OCI-LY1 (cell line): ENCODE results near the gene CELA2A.

Experiments used
- CTCF ChIP-seq: fragments of 200-600 bp; sonication (generic), shearing (Covaris generic); IDR thresholded peaks from 2 replicates; pipeline ENCODE4 v1.5.1; 2017; ENCODE audit warnings: mild to moderate bottlenecking, antibody characterized with exemption, low read length, moderate library complexity, mixed read lengths
- EZH2 ChIP-seq: fragments of 200-600 bp; sonication (generic), shearing (Covaris generic); IDR thresholded peaks from 2 replicates; pipeline ENCODE4 v1.8.0; 2017; ENCODE audit warnings: borderline replicate concordance, mixed run types, mild to moderate bottlenecking, antibody characterized with exemption, low read length, moderate library complexity, mixed read lengths

GRCh38 chr1:15456313-15456954 is at the start of gene CELA2A:
- no peak for TF ChIP-seq CTCF
- no peak for TF ChIP-seq EZH2
